ENCODE results near the gene NFIA.

- TF ChIP-seq CTCF (IDR thresholded peaks at IDR 0.05), result no peak
- no peak for TF ChIP-seq POLR2AphosphoS5 (IDR thresholded peaks at IDR 0.05; ENCODE audit: low read depth, low read length)
- TF ChIP-seq REST (IDR thresholded peaks at IDR 0.05; ENCODE audit: insufficient read depth in 1 of 2, low read depth in 2 of 2, low read length in 1 of 2), result no peak
These were observed 255.1 kb downstream of the NFIA start for GRCh38 chr1:61337441-61337951.

Data from Panc1 (cell line).